Fibroblast of skin of abdomen (primary cell): Measurements from ENCODE around the gene AGAP1.

Experiments used
- DNase-seq: peaks from one replicate; pipeline ENCODE4 v3.0.0-alpha.2; 2013

The AGAP1 gene

GRCh38 chr2:235572592-235572991, 78.7 kb downstream of the AGAP1 start:
- DNase-seq: no peak

GRCh38 chr2:235573331-235574221, 79.7 kb downstream of the AGAP1 start:
- DNase-seq: no peak

DNA sequence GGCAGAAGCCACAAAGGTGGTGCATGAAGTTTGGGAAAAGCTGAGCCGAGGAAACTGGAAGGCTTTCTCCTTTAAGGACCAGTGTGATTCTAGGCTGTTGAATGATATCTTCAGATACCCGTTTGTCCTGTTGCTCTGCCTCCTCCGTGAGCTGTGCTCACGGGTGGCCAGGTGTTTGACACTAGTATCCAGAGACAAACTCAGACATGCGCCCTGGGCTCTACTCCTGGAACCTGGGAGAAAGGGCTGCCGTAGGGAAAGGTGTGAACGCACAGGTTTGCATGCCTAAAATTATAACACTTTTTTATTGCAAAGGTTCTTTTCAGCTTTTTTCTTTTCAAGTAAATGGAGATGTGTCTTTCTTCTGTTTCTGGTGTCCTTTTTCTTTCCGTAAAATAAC, 81.6 kb downstream of the AGAP1 start:
- no peak for DNase-seq

DNA sequence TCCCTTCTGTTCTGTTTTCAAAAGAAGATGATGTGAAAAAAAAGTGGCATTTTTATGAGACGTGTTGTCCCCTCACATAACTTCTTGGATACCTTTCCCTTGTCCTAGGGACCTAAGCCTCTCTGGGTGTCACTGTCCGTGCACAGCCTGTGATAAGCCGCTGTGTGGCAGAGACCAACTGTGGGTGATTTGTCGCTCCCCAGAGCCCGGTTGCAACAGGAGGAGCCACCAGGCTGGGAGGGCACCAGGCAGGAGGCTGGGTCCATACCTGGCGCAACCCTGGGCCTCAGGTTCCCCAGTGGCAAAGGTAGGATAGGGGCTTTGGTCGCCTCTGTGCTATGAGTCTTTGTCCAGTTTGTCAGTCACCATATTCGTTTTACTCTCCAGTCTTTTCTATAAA, 82.1 kb downstream of the AGAP1 start:
- no peak for DNase-seq

DNA sequence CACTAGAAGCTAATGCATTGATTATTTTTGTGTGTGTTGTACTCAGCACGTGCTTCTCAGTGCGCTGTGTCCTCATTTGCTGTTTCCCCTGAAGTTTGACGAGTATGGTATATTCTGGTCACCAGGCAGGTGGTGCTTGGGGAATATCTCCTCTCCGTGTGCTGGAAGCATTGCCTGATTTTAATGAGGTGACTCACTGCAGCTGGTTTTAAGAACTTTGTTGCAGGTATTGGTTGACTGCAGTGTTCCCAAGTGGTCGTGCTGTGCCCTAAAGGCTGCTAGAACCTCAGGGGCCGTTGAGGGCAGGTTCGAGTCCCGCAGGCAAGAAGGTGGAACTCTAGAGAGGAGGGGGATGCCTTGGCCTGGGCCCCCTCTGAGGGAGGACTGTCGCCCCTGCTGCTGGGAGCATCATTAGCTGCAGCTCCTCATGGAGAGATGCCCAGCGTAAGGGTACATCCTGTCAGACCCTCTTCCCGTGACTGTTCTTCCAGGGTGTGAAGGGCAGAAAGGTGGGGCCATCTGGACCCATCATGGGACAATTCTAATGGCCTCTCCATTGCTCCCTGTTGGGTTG, 82.6 kb downstream of the AGAP1 start:
- no peak for DNase-seq

DNA sequence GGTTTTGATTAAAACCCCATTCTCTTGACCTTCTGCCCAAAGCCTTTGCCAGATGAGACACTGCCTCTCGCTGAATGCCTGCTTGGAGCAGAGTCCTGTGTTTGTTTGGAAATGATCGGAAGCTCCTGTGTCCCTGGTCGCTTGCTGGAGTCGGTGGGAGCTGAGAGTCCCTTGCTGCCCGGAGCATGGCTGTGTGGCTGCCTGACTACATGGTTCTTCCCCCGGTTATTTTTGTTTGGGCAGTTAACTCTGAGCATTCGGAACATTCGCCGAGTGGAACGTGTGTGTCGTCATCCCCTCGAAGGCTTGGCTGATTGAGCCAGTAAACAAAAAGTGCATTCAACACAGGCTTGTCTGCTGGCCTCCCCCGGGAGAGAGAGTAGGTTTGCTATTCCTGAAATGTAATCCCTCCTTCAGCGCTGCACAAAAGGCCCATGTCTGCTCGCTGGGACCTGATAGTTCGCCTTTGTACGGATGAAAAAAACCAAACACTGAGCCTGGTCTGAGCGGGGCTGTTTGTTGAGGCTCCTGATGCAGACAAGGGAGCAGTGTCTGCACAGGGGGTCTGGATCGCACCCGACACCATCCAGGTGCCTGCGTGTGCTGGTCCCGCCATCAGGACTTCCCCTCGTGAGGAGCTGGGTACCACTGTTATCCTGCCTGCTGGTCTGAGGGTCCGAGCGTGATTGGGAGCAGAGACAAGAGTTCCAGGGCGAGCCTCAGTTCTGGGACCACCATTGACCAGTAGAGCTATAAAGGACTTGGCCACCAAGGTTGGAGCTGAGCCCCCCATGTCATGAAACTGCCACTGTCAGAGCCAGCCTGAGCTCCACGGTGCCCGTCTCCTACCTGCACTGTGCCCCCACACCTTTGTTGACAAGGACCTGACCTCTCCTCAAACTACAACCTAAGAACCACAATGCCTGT, 83.8 kb downstream of the AGAP1 start:
- DNase-seq: no peak

GRCh38 chr2:235579128-235579527, 85.3 kb downstream of the AGAP1 start:
- no peak for DNase-seq

GRCh38 chr2:235580426-235581157, 86.7 kb downstream of the AGAP1 start:
- DNase-seq: no peak

- no peak for DNase-seq
These were observed 88.3 kb downstream of the AGAP1 start for GRCh38 chr2:235582081-235582686.

DNA sequence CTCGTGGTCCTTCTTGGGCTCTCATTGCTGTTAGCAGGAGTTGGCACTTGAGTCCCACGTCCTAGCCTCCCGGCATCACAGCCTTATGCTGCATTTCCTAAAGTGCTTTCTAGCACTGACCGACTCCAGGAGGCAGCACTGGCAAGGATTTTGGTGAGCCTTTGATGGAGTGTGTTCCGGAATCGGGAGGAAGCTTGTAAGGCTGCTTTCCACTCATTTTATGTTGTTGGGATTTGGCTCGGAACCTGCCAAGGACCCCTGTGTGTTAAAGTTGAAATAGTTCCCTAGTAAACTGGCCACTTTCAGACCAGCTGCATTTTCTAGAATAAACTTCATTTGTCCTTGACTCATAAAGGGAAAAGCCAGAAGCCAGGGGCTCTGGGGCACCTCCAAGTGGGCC, 88.9 kb downstream of the AGAP1 start:
- DNase-seq: no peak

- DNase-seq: no peak
These were observed 89.3 kb downstream of the AGAP1 start for GRCh38 chr2:235583144-235583543.

- no peak for DNase-seq
These were observed 90.2 kb downstream of the AGAP1 start for GRCh38 chr2:235583925-235584637.

DNA sequence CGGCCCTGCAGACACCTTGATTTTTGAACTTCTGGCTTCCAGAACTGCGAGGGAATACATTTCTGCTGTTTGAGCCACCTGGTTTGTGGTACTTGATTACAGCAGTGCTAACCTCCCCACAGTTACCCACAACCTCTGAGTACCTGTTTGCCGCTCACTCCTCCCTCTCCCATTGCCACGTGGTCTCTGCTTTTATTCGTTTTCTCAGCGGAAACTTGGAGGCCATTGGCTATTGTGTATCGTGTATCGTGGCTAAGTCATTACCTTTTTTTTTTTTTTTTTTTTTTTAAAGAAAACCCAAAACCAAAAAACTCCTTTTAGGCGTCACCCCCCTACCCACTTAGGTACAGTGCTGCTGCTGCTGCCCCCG, 90.8 kb downstream of the AGAP1 start:
- DNase-seq: no peak

DNA sequence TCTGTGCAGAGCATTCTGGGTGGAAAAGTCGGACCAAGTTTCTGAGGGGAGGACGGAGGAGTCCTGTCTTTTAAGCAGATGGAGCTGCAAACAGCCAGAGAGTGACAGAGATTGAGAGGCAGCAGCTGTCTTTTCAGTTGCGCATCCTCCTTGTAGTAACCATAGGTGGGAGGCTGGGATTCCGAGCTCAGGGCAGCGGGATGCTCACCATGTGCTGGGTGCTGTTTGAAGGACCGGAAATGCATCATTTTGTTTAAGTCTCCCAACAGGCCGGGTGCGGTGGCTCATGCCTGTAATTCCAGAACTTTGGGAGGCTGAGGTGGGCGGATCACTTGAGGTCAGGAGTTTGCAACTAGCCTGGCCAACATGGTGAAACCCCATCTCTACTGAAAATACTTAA, 93.4 kb downstream of the AGAP1 start:
- DNase-seq: no peak

- DNase-seq: no peak
These were observed 94.9 kb downstream of the AGAP1 start for GRCh38 chr2:235588750-235589149.

DNA sequence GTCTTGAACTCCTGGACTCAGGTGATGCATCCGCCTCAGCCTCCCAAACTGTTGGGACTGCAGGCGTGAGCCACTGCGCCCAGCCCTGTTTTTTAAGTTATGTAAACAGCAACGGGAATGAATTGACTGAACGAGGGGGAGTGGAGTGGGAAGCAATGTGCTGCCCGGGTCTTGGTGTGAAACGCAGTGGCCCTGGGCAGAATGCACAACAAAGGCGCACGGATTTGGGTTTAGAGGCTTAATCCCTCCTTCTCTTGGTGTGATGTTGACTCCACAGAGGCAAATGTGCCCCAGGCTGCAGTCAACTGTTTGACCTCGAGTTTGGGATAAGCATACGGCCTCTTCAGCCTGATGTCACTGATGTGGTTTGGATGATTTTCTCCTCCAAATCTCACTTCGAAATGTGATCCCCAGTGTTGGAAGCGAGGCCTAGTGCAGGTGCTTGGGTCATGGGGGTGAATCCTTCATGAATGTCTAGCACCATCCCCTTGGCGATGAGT, 97.4 kb downstream of the AGAP1 start:
- no peak for DNase-seq

GRCh38 chr2:235591921-235592320, 98.1 kb downstream of the AGAP1 start:
- DNase-seq: no peak

- DNase-seq: peak; percentile 30
These were observed 98.6 kb downstream of the AGAP1 start for GRCh38 chr2:235592430-235592829.

DNA sequence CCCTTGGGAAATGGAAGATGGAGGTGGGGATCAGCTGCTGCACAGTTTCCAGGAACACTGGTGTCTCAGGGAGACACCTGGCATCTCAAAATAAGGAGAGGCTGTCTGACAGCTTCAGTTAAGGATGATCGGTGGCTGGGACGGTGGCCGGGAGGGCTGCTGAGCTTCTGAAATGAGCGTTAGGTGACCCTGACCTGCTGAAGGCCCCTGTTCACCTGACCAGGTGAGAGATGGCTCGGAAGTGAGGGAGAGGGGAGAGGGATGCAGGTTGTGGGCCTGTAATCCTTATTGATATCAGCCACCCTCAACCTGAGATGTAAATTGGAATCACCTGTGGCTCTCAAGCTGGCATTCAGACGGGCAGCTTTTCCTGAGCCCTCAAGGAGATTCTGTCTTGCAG, 99.0 kb downstream of the AGAP1 start:
- DNase-seq: no peak

DNA sequence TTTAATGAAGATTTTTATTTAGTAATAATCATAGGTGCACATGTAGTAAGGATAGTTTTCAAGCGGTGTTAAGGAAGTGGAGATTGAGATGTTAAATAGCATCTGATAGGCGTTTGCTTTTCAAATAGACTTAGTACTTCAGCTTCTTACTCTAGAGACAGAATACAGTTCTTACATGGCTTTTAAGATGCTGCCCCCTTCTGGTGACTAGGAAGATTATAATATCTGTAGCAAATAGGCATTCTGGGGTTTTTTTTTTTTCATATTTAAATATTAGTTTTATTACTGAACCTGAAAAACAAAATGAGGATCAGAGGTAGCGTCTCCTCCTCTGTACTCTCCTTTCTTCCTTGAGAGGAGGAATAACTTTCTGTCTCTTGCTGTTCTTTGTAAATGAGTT, 100.2 kb downstream of the AGAP1 start:
- peak; percentile 77 for DNase-seq

DNA sequence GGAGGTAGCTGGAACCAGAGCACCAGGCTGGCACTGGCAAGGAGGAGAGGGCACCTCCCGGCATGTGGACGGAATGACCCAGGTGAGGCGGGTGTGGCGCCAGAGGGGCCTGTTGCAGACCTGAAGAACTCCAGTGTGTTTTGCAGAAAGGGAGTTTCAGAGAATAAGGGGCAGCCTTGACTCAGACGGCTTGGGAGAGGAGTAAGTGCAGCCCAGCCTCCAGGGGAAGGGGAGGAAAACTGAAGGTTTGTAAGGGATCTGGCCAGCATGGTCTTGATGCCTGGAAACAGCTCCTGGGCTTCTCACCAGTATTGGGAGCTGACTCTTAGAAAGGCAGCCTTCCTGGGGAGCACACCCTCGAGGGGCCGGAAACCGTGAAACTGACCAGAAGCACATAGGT, 101.1 kb downstream of the AGAP1 start:
- no peak for DNase-seq
